HEK293 (cell line): ENCODE measurements around the gene ITGA3.

ENCODE experiments used
- EGR2 ChIP-seq: fragments of 450-650 bp; formaldehyde crosslinking; IDR thresholded peaks from 2 replicates; pipeline ENCODE4 v1.5.1; 2016; ENCODE audit warnings: low read depth, missing biosample characterization, missing genetic modification characterization
- OVOL3 ChIP-seq: fragments of 450-650 bp; formaldehyde crosslinking; IDR thresholded peaks from 2 replicates; pipeline ENCODE4 v1.5.1; 2016; ENCODE audit warnings: missing biosample characterization, missing genetic modification characterization
- YY1 ChIP-seq: fragments of 450-650 bp; formaldehyde crosslinking; IDR thresholded peaks from 2 replicates; pipeline ENCODE4 v1.5.1; 2018; ENCODE audit warnings: missing biosample characterization, missing genetic modification characterization
- ZNF121 ChIP-seq: fragments of 450-650 bp; formaldehyde crosslinking; IDR thresholded peaks from 2 replicates; pipeline ENCODE4 v1.5.1; 2016; ENCODE audit warnings: missing biosample characterization, missing genetic modification characterization
- ZNF214 ChIP-seq: fragments of 450-650 bp; formaldehyde crosslinking; IDR thresholded peaks from 2 replicates; pipeline ENCODE4 v1.5.1; 2017; ENCODE audit warnings: missing biosample characterization, mild to moderate bottlenecking, missing genetic modification characterization, borderline replicate concordance
- ZNF266 ChIP-seq: fragments of 450-650 bp; formaldehyde crosslinking; IDR thresholded peaks from 2 replicates; pipeline ENCODE4 v1.5.1; 2016; ENCODE audit warnings: missing biosample characterization, missing genetic modification characterization, low read depth
- ZNF501 ChIP-seq: fragments of 450-650 bp; formaldehyde crosslinking; IDR thresholded peaks from 2 replicates; pipeline ENCODE4 v1.5.1; 2016; ENCODE audit warnings: missing biosample characterization, missing genetic modification characterization
- ZNF677 ChIP-seq: fragments of 450-650 bp; IDR thresholded peaks from 2 replicates; pipeline ENCODE4 v1.5.0; 2018; ENCODE audit warnings: missing biosample characterization, mild to moderate bottlenecking, missing genetic modification characterization, moderate library complexity
- ZNF791 ChIP-seq: fragments of 450-650 bp; formaldehyde crosslinking; IDR thresholded peaks from 2 replicates; pipeline ENCODE4 v1.5.1; 2016; ENCODE audit warnings: missing biosample characterization, missing genetic modification characterization
- TF ChIP-seq, protein P1 (sequence below): fragments of 450-650 bp; formaldehyde crosslinking; IDR thresholded peaks from 2 replicates; pipeline ENCODE4 v1.5.1; 2016; ENCODE audit warnings: missing biosample characterization, missing genetic modification characterization
- TF ChIP-seq, protein P2 (sequence below): fragments of 450-650 bp; formaldehyde crosslinking; IDR thresholded peaks from 2 replicates; pipeline ENCODE4 v1.5.1; 2016; ENCODE audit warnings: missing biosample characterization, missing genetic modification characterization
- TF ChIP-seq, protein P3 (sequence below): fragments of 450-650 bp; formaldehyde crosslinking; IDR thresholded peaks from 2 replicates; pipeline ENCODE4 v1.5.1; 2017; ENCODE audit warnings: missing biosample characterization, missing genetic modification characterization

DNA sequence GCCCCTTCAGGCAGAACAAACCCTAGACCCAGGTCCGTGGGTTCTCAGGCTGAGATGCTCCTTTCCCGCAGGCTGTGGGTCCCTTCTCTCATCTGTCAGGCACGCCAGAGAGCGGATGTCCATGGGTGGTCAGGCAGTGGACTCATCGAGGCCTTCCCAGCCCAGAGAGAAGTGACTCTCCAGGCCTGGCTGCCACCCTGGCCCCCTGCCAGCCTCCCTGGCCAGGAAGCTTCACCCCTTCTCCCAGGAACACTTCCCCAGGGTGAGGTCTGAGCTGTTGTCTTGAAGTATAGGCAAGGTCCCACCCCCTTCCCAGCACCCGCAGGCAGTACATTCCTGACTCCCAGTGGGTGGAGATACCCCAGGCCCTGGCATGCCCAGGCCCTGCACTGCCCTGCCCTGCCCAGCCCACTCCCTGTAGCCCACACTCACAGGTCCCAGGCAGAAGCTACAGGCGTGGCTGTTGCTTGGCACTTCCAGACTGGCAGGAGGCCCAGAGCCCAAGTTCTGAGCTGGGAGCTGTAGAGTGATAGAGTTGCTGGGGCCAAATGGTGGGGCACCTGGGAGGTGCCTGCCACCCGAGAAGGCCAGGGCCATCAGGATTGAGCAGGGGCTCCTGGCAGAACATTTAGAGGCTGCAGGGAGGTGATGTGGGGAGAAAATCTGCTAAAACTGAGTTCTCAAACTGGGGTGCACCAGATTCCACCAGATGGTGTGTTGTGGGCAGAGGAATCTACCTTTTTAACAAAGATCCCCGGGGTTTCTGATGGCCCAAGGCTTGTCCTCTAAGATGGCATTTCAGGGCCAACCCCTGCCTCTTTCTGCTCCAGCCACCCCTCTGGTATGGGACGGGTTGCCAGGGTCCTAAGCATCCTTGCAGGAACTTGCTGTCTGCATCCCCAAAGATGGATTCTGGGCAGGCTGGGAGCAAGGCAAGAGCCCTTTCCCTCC, 6.7 kb downstream of the ITGA3 start:
- TF ChIP-seq, protein P1, sequence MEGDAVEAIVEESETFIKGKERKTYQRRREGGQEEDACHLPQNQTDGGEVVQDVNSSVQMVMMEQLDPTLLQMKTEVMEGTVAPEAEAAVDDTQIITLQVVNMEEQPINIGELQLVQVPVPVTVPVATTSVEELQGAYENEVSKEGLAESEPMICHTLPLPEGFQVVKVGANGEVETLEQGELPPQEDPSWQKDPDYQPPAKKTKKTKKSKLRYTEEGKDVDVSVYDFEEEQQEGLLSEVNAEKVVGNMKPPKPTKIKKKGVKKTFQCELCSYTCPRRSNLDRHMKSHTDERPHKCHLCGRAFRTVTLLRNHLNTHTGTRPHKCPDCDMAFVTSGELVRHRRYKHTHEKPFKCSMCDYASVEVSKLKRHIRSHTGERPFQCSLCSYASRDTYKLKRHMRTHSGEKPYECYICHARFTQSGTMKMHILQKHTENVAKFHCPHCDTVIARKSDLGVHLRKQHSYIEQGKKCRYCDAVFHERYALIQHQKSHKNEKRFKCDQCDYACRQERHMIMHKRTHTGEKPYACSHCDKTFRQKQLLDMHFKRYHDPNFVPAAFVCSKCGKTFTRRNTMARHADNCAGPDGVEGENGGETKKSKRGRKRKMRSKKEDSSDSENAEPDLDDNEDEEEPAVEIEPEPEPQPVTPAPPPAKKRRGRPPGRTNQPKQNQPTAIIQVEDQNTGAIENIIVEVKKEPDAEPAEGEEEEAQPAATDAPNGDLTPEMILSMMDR (tag by site-specific recombination), result no peak
- TF ChIP-seq ZNF501 (tag by site-specific recombination), result no peak
- TF ChIP-seq EGR2 (tag by site-specific recombination), result peak; percentile 83
- no peak for TF ChIP-seq ZNF214 (tag by site-specific recombination)
- no peak for TF ChIP-seq ZNF791
- peak; percentile 98 for TF ChIP-seq ZNF266 (tag by site-specific recombination)
- TF ChIP-seq, protein P2, sequence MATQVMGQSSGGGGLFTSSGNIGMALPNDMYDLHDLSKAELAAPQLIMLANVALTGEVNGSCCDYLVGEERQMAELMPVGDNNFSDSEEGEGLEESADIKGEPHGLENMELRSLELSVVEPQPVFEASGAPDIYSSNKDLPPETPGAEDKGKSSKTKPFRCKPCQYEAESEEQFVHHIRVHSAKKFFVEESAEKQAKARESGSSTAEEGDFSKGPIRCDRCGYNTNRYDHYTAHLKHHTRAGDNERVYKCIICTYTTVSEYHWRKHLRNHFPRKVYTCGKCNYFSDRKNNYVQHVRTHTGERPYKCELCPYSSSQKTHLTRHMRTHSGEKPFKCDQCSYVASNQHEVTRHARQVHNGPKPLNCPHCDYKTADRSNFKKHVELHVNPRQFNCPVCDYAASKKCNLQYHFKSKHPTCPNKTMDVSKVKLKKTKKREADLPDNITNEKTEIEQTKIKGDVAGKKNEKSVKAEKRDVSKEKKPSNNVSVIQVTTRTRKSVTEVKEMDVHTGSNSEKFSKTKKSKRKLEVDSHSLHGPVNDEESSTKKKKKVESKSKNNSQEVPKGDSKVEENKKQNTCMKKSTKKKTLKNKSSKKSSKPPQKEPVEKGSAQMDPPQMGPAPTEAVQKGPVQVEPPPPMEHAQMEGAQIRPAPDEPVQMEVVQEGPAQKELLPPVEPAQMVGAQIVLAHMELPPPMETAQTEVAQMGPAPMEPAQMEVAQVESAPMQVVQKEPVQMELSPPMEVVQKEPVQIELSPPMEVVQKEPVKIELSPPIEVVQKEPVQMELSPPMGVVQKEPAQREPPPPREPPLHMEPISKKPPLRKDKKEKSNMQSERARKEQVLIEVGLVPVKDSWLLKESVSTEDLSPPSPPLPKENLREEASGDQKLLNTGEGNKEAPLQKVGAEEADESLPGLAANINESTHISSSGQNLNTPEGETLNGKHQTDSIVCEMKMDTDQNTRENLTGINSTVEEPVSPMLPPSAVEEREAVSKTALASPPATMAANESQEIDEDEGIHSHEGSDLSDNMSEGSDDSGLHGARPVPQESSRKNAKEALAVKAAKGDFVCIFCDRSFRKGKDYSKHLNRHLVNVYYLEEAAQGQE (tag by site-specific recombination), result no peak
- TF ChIP-seq OVOL3, result no peak
- no peak for TF ChIP-seq YY1 (tag by site-specific recombination)
- TF ChIP-seq ZNF677 (tag by site-specific recombination), result no peak
- TF ChIP-seq, protein P3, sequence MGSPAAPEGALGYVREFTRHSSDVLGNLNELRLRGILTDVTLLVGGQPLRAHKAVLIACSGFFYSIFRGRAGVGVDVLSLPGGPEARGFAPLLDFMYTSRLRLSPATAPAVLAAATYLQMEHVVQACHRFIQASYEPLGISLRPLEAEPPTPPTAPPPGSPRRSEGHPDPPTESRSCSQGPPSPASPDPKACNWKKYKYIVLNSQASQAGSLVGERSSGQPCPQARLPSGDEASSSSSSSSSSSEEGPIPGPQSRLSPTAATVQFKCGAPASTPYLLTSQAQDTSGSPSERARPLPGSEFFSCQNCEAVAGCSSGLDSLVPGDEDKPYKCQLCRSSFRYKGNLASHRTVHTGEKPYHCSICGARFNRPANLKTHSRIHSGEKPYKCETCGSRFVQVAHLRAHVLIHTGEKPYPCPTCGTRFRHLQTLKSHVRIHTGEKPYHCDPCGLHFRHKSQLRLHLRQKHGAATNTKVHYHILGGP (tag by site-specific recombination), result no peak
- no peak for TF ChIP-seq ZNF121 (tag by site-specific recombination)
